ENCODE measurements around the gene DNAAF3.

DNA sequence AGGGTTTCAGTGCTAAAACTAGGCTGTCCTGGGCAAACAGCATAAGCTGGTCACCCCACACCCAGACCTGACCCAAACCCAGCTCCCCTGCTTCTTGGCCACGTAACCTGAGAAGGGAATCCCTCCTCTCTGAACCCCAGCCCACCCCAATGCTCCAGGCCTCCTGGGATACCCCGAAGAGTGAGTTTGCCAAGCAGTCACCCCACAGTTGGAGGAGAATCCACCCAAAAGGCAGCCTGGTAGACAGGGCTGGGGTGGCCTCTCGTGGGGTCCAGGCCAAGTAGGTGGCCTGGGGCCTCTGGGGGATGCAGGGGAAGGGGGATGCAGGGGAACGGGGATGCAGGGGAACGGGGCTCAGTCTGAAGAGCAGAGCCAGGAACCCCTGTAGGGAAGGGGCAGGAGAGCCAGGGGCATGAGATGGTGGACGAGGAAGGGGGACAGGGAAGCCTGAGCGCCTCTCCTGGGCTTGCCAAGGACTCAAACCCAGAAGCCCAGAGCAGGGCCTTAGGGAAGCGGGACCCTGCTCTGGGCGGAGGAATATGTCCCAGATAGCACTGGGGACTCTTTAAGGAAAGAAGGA lies 51.8 kb downstream of the DNAAF3 start:
- no peak for TF ChIP-seq EZH2 (IDR thresholded peaks at IDR 0.05)
- TF ChIP-seq POLR2AphosphoS5 (IDR thresholded peaks at IDR 0.05; ENCODE audit: borderline replicate concordance, low read depth, low read length): no peak
- no peak for TF ChIP-seq FOXP2 (optimal IDR thresholded peaks at IDR 0.05; ENCODE audit: control extremely low read depth, extremely low read length, insufficient read depth)

Measured in SK-N-MC (cell line).